Body of pancreas (tissue), 4 donors: Measurements from ENCODE around the gene NRL.

Source experiments
- POLR2A ChIP-seq, 3 donors: fragments of 450-650 bp; IDR thresholded peaks; one replicate each; pipeline ENCODE4 v1.6.1; 2016; ENCODE audit warnings: antibody characterized with exemption in 3 of 3, mild to moderate bottlenecking in 2 of 3
- TF ChIP-seq, protein P1 (sequence below), 7 experiments: fragments of 450-650 bp in 4 of 7; fragments of 200-600 bp in 3 of 7; sonication (generic) in 3 of 7; IDR thresholded peaks; one replicate each; pipeline ENCODE4 v1.5.1; 2016 to 2019; ENCODE audit warnings: antibody characterized with exemption in 7 of 7

DNA sequence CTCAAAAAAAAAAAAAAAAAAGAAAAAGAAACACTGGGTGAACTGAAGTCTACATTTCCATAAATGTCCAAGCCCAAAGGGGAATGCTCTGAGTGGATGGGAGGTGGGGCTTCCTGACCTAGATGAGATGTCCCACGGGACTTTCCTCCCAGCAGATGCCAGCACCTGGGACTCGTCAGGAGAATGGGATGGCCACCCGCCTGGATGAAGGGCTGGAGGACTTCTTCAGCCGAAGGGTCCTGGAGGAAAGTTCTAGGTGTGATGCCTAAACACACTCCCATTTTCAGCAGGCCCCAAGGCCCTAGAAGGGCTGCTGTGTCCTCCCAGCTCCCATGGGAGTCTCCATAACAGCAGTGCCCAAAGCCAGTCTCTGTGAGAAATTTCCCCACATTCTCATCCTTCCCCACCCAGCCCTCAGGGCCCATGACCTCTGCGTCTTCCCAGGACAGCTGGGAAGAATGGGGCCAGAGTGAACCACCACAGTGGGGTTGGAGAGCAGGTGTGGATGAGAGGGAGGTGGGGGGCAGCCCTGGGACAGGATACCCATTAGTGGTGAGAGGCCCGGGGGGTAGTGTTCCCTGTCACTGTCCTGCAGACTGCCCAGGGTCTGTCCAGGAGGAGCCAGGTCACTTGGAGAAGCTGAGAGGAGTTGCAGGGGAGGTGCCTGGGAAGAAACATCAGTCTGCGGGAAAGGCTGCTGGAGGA is 50.5 kb downstream of the NRL start:
- TF ChIP-seq, protein P1, sequence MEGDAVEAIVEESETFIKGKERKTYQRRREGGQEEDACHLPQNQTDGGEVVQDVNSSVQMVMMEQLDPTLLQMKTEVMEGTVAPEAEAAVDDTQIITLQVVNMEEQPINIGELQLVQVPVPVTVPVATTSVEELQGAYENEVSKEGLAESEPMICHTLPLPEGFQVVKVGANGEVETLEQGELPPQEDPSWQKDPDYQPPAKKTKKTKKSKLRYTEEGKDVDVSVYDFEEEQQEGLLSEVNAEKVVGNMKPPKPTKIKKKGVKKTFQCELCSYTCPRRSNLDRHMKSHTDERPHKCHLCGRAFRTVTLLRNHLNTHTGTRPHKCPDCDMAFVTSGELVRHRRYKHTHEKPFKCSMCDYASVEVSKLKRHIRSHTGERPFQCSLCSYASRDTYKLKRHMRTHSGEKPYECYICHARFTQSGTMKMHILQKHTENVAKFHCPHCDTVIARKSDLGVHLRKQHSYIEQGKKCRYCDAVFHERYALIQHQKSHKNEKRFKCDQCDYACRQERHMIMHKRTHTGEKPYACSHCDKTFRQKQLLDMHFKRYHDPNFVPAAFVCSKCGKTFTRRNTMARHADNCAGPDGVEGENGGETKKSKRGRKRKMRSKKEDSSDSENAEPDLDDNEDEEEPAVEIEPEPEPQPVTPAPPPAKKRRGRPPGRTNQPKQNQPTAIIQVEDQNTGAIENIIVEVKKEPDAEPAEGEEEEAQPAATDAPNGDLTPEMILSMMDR (IDR thresholded peaks at IDR 0.05) = no peak
- no peak for TF ChIP-seq POLR2A (IDR thresholded peaks at IDR 0.05)
